ENCODE measurements around the gene NUFIP2.
"Not testable (repeated sequence)": the region's sequence is repeated elsewhere in the genome, so short reads cannot be mapped to it uniquely, and the experiment has no call there.

The NUFIP2 gene

GRCh38 chr17:29273924-29274323, 20.0 kb downstream of the NUFIP2 start:
- no peak for DNase-seq

GRCh38 chr17:29271980-29272379, 22.0 kb downstream of the NUFIP2 start:
- not testable (repeated sequence) for DNase-seq

- no peak for DNase-seq
Observed at GRCh38 chr17:29263916-29264315, 30.0 kb downstream of the NUFIP2 start.

GRCh38 chr17:29257756-29258155, 36.2 kb downstream of the NUFIP2 start:
- DNase-seq = no peak

- DNase-seq = no peak
Observed at GRCh38 chr17:29256735-29257466, 37.0 kb downstream of the NUFIP2 start.

- DNase-seq = no peak
Observed at GRCh38 chr17:29255926-29256522, 37.9 kb downstream of the NUFIP2 start.

- no peak for DNase-seq
Observed at GRCh38 chr17:29253037-29253436, 40.9 kb downstream of the NUFIP2 start.

GRCh38 chr17:29252101-29252791, 41.7 kb downstream of the NUFIP2 start:
- no peak for DNase-seq

- DNase-seq = no peak
Observed at GRCh38 chr17:29251184-29251583, 42.8 kb downstream of the NUFIP2 start.

GRCh38 chr17:29250666-29251065, 43.3 kb downstream of the NUFIP2 start:
- no peak for DNase-seq

GRCh38 chr17:29248845-29249244, 45.1 kb downstream of the NUFIP2 start:
- DNase-seq = no peak

GRCh38 chr17:29247219-29247618, 46.7 kb downstream of the NUFIP2 start:
- no peak for DNase-seq

- no peak for DNase-seq
Observed at GRCh38 chr17:29246628-29247027, 47.3 kb downstream of the NUFIP2 start, which contains the start of gene CRYBA1. CRYBA1 (plus strand) TSS chr17:29246859; CDS start chr17:29246864, 5 bp downstream.

GRCh38 chr17:29245401-29245800, 48.5 kb downstream of the NUFIP2 start:
- no peak for DNase-seq

GRCh38 chr17:29243792-29244191, 50.2 kb downstream of the NUFIP2 start:
- no peak for DNase-seq

- DNase-seq = no peak
Observed at GRCh38 chr17:29242790-29243189, 51.2 kb downstream of the NUFIP2 start.

GRCh38 chr17:29242051-29242450, 51.9 kb downstream of the NUFIP2 start:
- DNase-seq = no peak

GRCh38 chr17:29240968-29241963, 52.7 kb downstream of the NUFIP2 start:
- DNase-seq = no peak

- DNase-seq = no peak
Observed at GRCh38 chr17:29240477-29240876, 53.5 kb downstream of the NUFIP2 start.

- no peak for DNase-seq
Observed at GRCh38 chr17:29238133-29238850, 55.7 kb downstream of the NUFIP2 start.

GRCh38 chr17:29237476-29238132, 56.3 kb downstream of the NUFIP2 start:
- no peak for DNase-seq
